Esophagus squamous epithelium (tissue), 4 donors: ENCODE measurements around the gene MSL2.

Experiments
- CTCF ChIP-seq, 6 experiments: fragments of 450-650 bp in 4 of 6; fragments of 200-600 bp in 2 of 6; sonication (generic) in 2 of 6; IDR thresholded peaks; one replicate each; pipeline ENCODE4 v1.5.1; 2016 to 2019; ENCODE audit warnings: antibody characterized with exemption in 6 of 6, mild to moderate bottlenecking in 4 of 6, moderate library complexity in 4 of 6
- POLR2A ChIP-seq, 4 donors: fragments of 450-650 bp; IDR thresholded peaks; one replicate each; pipeline ENCODE4 v1.6.1; 2017; ENCODE audit warnings: antibody characterized with exemption in 4 of 4, mild to moderate bottlenecking in 4 of 4, moderate library complexity in 3 of 4

DNA sequence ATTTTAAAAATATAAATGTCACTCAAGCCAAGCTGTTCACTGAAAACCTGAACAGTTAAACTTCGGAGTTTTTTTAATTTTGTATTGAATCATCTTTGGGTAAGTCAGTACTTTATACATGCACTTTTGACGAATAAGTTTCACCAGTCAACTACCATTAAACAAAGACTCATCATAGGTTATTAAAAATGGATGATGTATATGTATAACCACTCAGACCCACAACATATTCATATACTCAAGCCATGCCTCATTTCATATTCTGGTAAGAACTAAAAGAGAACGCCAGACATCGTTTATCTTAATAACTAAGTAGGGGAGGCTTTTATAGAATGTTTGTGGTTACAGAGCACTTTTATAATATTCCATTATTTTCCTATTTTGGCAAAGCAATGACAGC is 18.3 kb downstream of the MSL2 start:
- TF ChIP-seq CTCF (IDR thresholded peaks at IDR 0.05) (no peak), POLR2A (IDR thresholded peaks at IDR 0.05) (no peak)
